IMR-90 (cell line): ENCODE results near the gene USP40. TPM values are rescaled to one million over a fixed set of nuclear protein-coding genes. Genes with fewer than 3 reads are reported as not detected.

Experiments
- ATAC-seq: fragments of 200-7000 bp; cut with Tn5 transposase; 2 replicates; pipeline ENCODE4 v1.9.1; 2020; ENCODE audit warnings: low read depth, mild to moderate bottlenecking, moderate library complexity
- BruUV-seq: library from RNA; stranded (reverse); fragments of 400-500 nt; replicated peaks from 2 replicates; lab custom pipeline; 2021; lab: Mats Ljungman, UMichigan
- CTCF ChIA-PET: fragments of 300-600 bp; formaldehyde crosslinking; extraction: SDS; loops from one replicate; lab custom pipeline; 2021; ENCODE audit warnings: antibody characterized with exemption; lab: Yijun Ruan, JAX
- POLR2A ChIA-PET: fragments of 300-600 bp; sonication (Branson Sonifier 250); formaldehyde crosslinking; loops from one replicate; lab custom pipeline; 2022; ENCODE audit warnings: antibody characterized with exemption; ENCODE audit not compliant: unreplicated experiment; lab: Charles Lee
- DNase-seq: peaks from one replicate; pipeline ENCODE4 v3.0.0; 2013
- H2AFZ ChIP-seq: replicated peaks from 2 replicates; pipeline ENCODE3; 2013; ENCODE audit warnings: low read length, mild to moderate bottlenecking; ENCODE audit not compliant: poor library complexity
- H2AK5ac ChIP-seq: 2 replicates; pipeline ENCODE4 v1.6.1; 2013; ENCODE audit warnings: low read depth, low read length, inconsistent platforms
- H2AK9ac ChIP-seq: replicated peaks from 2 replicates; pipeline ENCODE3; 2013; ENCODE audit warnings: mild to moderate bottlenecking, low read depth, low read length, moderate library complexity; ENCODE audit not compliant: poor library complexity
- H2BK120ac ChIP-seq: 2 replicates; pipeline ENCODE4 v1.6.1; 2013; ENCODE audit warnings: low read depth, low read length, inconsistent platforms
- H2BK15ac ChIP-seq: 3 replicates; pipeline ENCODE4 v1.6.1; 2013; ENCODE audit warnings: low read depth, low read length, inconsistent platforms
- H2BK20ac ChIP-seq: 2 replicates; pipeline ENCODE4 v1.6.1; 2013; ENCODE audit warnings: low read depth, mild to moderate bottlenecking, inconsistent platforms, low read length, moderate library complexity
- H2BK5ac ChIP-seq: 2 replicates; pipeline ENCODE4 v1.6.1; 2013; ENCODE audit warnings: mild to moderate bottlenecking, low read depth, low read length, inconsistent platforms; ENCODE audit not compliant: poor library complexity, severe bottlenecking
- H3K14ac ChIP-seq: replicated peaks from 2 replicates; pipeline ENCODE4 v1.6.1; 2013; ENCODE audit warnings: low read depth, low read length, inconsistent platforms
- H3K18ac ChIP-seq: 2 replicates; pipeline ENCODE4 v1.6.1; 2013; ENCODE audit warnings: low read depth, low read length, control low read depth
- H3K23ac ChIP-seq: 2 replicates; pipeline ENCODE4 v1.6.1; 2013; ENCODE audit warnings: low read depth, low read length, inconsistent platforms
- H3K27ac ChIP-seq: 2 replicates; pipeline ENCODE4 v1.5.1; 2013; ENCODE audit warnings: mild to moderate bottlenecking, control low read depth, low read length; ENCODE audit not compliant: insufficient read depth
- H3K27me3 ChIP-seq: 2 replicates; pipeline ENCODE4 v1.6.1; 2013; ENCODE audit warnings: low read length; ENCODE audit not compliant: control insufficient read depth, insufficient read depth
- H3K36me3 ChIP-seq: 2 replicates; pipeline ENCODE4 v1.6.1; 2013; ENCODE audit warnings: low read length, mixed read lengths; ENCODE audit not compliant: control insufficient read depth, insufficient read depth
- H3K4ac ChIP-seq: 2 replicates; pipeline ENCODE4 v1.6.1; 2013; ENCODE audit warnings: low read depth, low read length, inconsistent platforms
- H3K4me1 ChIP-seq: 2 replicates; pipeline ENCODE4 v1.6.1; 2013; ENCODE audit warnings: low read length, mixed read lengths; ENCODE audit not compliant: control insufficient read depth, insufficient read depth
- H3K4me2 ChIP-seq: 2 replicates; pipeline ENCODE4 v1.6.1; 2013; ENCODE audit warnings: low read depth, mild to moderate bottlenecking, control low read depth, low read length, moderate library complexity
- H3K4me3 ChIP-seq: 2 replicates; pipeline ENCODE4 v1.5.1; 2013; ENCODE audit warnings: low read depth, mild to moderate bottlenecking, control low read depth, low read length, moderate library complexity; ENCODE audit not compliant: insufficient read depth
- H3K56ac ChIP-seq: 2 replicates; pipeline ENCODE4 v1.6.1; 2013; ENCODE audit warnings: low read length, inconsistent platforms; ENCODE audit not compliant: insufficient read depth; ENCODE audit errors: extremely low read depth
- H3K79me1 ChIP-seq, 2 experiments: 2 replicates each; pipeline ENCODE4 v1.6.1; 2013; ENCODE audit warnings: low read length in 2 of 2, inconsistent platforms in 1 of 2, low read depth in 1 of 2
- H3K9ac ChIP-seq: 2 replicates; pipeline ENCODE4 v1.6.1; 2013; ENCODE audit warnings: low read depth, low read length, control low read depth
- H3K9me1 ChIP-seq: 2 replicates; pipeline ENCODE4 v1.6.1; 2013; ENCODE audit warnings: low read length, inconsistent platforms; ENCODE audit not compliant: insufficient read depth
- H3K9me3 ChIP-seq: 2 replicates; pipeline ENCODE4 v1.6.1; 2013; ENCODE audit warnings: low read length; ENCODE audit not compliant: control insufficient read depth, insufficient read depth
- H4K20me1 ChIP-seq: 2 replicates; pipeline ENCODE4 v1.6.1; 2013; ENCODE audit warnings: low read length, inconsistent platforms; ENCODE audit not compliant: insufficient read depth
- H4K5ac ChIP-seq: 2 replicates; pipeline ENCODE4 v1.6.1; 2013; ENCODE audit warnings: mild to moderate bottlenecking, low read depth, low read length, control low read depth
- H4K8ac ChIP-seq, 2 experiments: 2 replicates each; pipeline ENCODE4 v1.6.1; 2013; ENCODE audit warnings: low read depth in 2 of 2, low read length in 2 of 2, control low read depth in 1 of 2, inconsistent platforms in 1 of 2
- H4K91ac ChIP-seq: 2 replicates; pipeline ENCODE4 v1.6.1; 2013; ENCODE audit warnings: low read depth, low read length, inconsistent platforms; ENCODE audit not compliant: insufficient read depth
- CEBPB ChIP-seq: IDR thresholded peaks from 2 replicates; pipeline ENCODE4 v1.6.1; 2012; ENCODE audit warnings: low read depth, low read length, improper control_type of control experiment
- WGBS, 2 experiments: methylation state at CpG; one replicate each; pipeline versions ENCODE4 v1.1.5 to v1.1.7; 2013; ENCODE audit warnings: missing lambda C conversion rate in 2 of 2; ENCODE audit not compliant: insufficient read length in 1 of 2; ENCODE audit errors: extremely low coverage in 2 of 2; 5-methylcytosine and 5-hydroxymethylcytosine counted together
- dilution Hi-C: fragments of 300-500 bp; cut with HindIII; formaldehyde crosslinking; loops from one replicate; pipeline ENCODE4 v1.14.3; 2018; ENCODE audit warnings: low sequenced_read_pairs; ENCODE audit not compliant: unreplicated experiment
- in situ Hi-C: fragments of 300-500 bp; cut with MboI; formaldehyde crosslinking; loops from 3 replicates; pipeline ENCODE4 v1.14.3; 2019; ENCODE audit warnings: low sequenced_read_pairs, inconsistent platforms, mixed read lengths
- intact Hi-C: fragments of 100-400 bp; cut with micrococcal nuclease; formaldehyde crosslinking; loops from 2 replicates; pipeline ENCODE4 v1.10.0; 2022
- polyA plus RNA-seq, 3 experiments: library from polyadenylated mRNA; depleted of rRNA; stranded (reverse); fragments of >200 nt; gene quantifications; 2 replicates each; pipeline ENCODE4 v1.2.3, GENCODE V29; 2012; ENCODE audit warnings: low replicate concordance in 1 of 3
- total RNA-seq: library from RNA; depleted of rRNA; stranded (reverse); fragments of >200 nt; gene quantifications from 2 replicates; pipeline ENCODE4 v1.2.3, GENCODE V29; 2012
- TF ChIP-seq, protein P1 (sequence below): fragments of 150-350 bp; IDR thresholded peaks from 2 replicates; pipeline ENCODE4 v1.6.1; 2016; ENCODE audit warnings: low read depth, mild to moderate bottlenecking, low read length, moderate library complexity, borderline replicate concordance

USP40 gene
- total and polyA plus RNA-seq, 2 of the 4 experiments (the other 2 are of a cell fraction) = 30.1 to 30.8 TPM

DNA sequence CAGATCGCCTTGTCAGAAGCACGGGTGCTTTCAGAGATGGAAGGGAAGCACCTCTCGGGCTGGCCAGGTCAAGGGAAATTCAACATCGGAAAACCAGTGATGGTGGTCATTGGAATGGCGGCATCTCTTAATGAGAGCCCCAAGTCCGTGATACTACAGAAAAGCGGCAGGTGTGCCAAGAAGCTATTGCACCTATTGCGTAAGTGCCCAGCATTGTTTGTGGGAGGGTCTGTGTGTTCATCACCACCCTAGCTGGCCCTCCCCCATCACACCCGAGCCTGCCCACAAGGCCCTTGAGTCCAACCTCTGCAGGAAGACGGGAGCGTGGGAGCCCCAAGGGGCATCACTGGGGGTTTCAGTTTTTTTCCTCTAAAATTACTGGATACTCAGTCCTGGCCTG lies 111.6 kb downstream of the USP40 start:
- WGBS, 2 experiments = 95% methylated on average over 4 of the region's 11 CpGs; no CpG with 5 or more reads in 1 of the 2 experiments
- Histone ChIP-seq H3K9me1 (peaks cover 4% of the 10 kb centered on the region; the same call in 1 of the 2 replicates), H3K23ac (no peak overlapping the region), H4K5ac (no peak overlapping the region), H3K36me3 (peaks cover 44% of the 10 kb centered on the region), H3K27me3 (no peaks in the 10 kb centered on the region), H2BK15ac (no peak overlapping the region), H2BK5ac (no peak overlapping the region), H3K4me2 (no peak overlapping the region), H2BK120ac (no peak overlapping the region), H3K18ac (no peak overlapping the region), H3K14ac (no peak overlapping the region), H3K4me1 (no peaks in the 10 kb centered on the region), H3K9ac (no peak overlapping the region), H3K4ac (no peak overlapping the region), H4K20me1 (no peaks in the 10 kb centered on the region), H3K27ac (no peak overlapping the region), H3K4me3 (no peak overlapping the region), H2AFZ (no peak overlapping the region), H4K8ac (no peak overlapping the region), H2BK20ac (no peak overlapping the region), H3K56ac (no peak overlapping the region), H2AK5ac (no peak overlapping the region), H3K79me1 (no peaks in the 10 kb centered on the region), H4K91ac (no peak overlapping the region), H2AK9ac (no peak overlapping the region), H3K9me3 (no peaks in the 10 kb centered on the region)
- no peak for DNase-seq
- POLR2A ChIA-PET = no interaction called here
- dilution Hi-C loops (no loop called here), in situ Hi-C loops (loop anchor here (25.0 kb wide), 1 partner anchor 382 kb away; no protein-coding TSS in a partner anchor), intact Hi-C loops (no loop called here)
- peak; percentile 75 for TF ChIP-seq CEBPB
- TF ChIP-seq, protein P1, sequence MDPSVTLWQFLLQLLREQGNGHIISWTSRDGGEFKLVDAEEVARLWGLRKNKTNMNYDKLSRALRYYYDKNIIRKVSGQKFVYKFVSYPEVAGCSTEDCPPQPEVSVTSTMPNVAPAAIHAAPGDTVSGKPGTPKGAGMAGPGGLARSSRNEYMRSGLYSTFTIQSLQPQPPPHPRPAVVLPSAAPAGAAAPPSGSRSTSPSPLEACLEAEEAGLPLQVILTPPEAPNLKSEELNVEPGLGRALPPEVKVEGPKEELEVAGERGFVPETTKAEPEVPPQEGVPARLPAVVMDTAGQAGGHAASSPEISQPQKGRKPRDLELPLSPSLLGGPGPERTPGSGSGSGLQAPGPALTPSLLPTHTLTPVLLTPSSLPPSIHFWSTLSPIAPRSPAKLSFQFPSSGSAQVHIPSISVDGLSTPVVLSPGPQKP = no peak
- CTCF ChIA-PET = interaction anchor here (1.4 kb wide), 1 partner anchor 12 kb away, joined by 3 read pairs; no protein-coding TSS in a partner anchor
- ATAC-seq = no peak
- BruUV-seq = no TSS peak
